ENCODE measurements around the gene TEX36. TPM values are rescaled to one million over a fixed set of nuclear protein-coding genes. Genes with fewer than 3 reads are reported as not detected.
"Not testable (repeated sequence)": the region's sequence is repeated elsewhere in the genome, so short reads cannot be mapped to it uniquely, and the experiment has no call there.

TEX36 gene
- polyA plus RNA-seq, 1 donor from 2014 or later = not detected

DNA sequence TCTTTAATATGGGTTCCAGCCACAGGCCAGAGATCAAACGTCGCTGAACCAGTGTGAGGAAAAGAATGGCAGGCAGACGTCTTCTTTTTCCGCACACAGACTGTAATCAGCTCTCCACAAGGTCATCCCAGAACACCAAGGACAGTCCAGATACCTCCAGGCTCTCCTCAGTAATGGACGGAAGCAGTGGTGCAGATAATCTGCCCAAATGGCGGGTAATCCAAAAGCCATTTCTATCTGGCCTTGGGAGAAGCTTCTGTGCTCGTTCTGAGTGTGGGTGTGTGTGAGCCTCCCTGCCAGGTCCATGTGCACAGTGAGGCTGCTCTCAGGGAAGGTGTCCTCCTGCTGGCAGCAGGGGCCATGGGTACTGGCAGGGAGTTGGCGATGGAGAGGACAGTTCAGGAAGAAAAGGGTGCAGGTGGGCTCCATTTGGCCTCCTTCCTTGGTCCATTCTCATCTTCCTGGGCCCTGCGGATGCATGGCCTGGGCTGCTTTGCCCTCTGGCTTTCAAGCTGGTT lies 15.6 kb upstream of the TEX36 start:
- Histone ChIP-seq H3K9me2 (ENCODE audit: insufficient read depth, low read length) (no peaks in the 10 kb centered on the region), H3K9ac (ENCODE audit: low read length) (no peak overlapping the region), H4K20me1 (ENCODE audit: insufficient read depth) (no peaks in the 10 kb centered on the region), H3K4me3 (ENCODE audit: low read length) (no peak overlapping the region), H3K27me3 (ENCODE audit: insufficient read depth, low read depth, low read length) (no peaks in the 10 kb centered on the region), H3F3A (ENCODE audit: insufficient read depth, low read length, poor library complexity, severe bottlenecking) (no peaks in the 10 kb centered on the region), H3K36me3 (ENCODE audit: insufficient read depth, low read length) (no peaks in the 10 kb centered on the region), H3K27ac (ENCODE audit: low read length) (no peak overlapping the region), H3K9me3 (ENCODE audit: low read length) (no peaks in the 10 kb centered on the region), H3K4me2 (ENCODE audit: low read length) (no peak overlapping the region), H3K79me2 (replicated peaks; ENCODE audit: insufficient read depth, low read length) (no peaks in the 10 kb centered on the region), H2AFZ (ENCODE audit: low read depth, low read length) (no peak overlapping the region)
- TF ChIP-seq MXI1 (conservative IDR thresholded peaks at IDR 0.05; ENCODE audit: poor library complexity, severe bottlenecking) (no peak), EP300 (conservative IDR thresholded peaks at IDR 0.05; ENCODE audit: poor library complexity, severe bottlenecking) (no peak), REST (IDR thresholded peaks at IDR 0.05; ENCODE audit: borderline replicate concordance) (no peak), EZH2 (IDR thresholded peaks at IDR 0.05; ENCODE audit: borderline replicate concordance, insufficient read depth, low read length, poor library complexity, severe bottlenecking) (no peak), RAD21 (conservative IDR thresholded peaks at IDR 0.05) (no peak), TAF1 (IDR thresholded peaks at IDR 0.05; ENCODE audit: low read depth) (no peak), SMC3 (conservative IDR thresholded peaks at IDR 0.05; ENCODE audit: poor library complexity) (no peak), CTCF (IDR thresholded peaks at IDR 0.05; ENCODE audit: poor library complexity, severe bottlenecking) (no peak), POLR2AphosphoS5 (IDR thresholded peaks at IDR 0.05) (no peak)

DNA sequence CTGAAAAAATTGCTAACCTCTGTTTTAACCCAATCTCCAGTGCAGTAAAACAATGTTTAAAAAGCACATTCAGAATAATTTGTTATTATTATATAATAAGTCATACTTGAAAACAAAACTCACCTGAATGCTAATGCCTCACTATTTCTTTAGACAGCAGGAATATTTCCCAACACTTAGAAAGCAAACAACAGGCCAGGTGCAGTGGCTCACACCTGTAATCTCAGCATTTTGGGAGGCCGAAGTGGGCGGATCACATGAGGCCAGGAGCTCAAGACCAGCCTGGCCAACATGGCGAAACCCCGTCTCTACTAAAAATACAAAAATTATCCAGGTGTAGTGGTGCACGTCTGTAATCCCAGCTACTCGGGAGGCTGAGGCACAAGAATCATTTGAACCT lies 13.9 kb upstream of the TEX36 start:
- H2AFZ ChIP-seq (ENCODE audit: low read depth, low read length) = not testable (repeated sequence)

DNA sequence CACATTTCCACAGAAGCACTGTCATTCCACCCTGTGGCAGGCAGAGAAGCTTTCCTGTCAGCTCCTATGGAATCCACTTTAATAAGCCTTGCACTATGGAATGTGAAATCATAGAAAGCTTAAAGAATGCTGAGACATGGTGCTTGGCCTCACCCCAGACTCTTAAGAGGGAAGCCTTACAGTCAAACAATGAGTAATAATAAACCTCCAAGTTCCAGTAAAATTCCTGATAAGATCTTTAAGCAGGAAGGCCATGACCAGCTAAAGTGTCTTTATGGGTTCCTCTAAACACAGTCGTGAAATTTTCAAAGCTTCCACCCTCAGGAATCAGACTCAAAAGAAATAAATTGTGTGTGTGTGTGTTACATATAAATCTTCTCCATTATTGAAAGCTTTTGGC lies 11.9 kb upstream of the TEX36 start:
- Histone ChIP-seq H2AFZ (ENCODE audit: low read depth, low read length) (no peak overlapping the region), H3K9me3 (ENCODE audit: low read length) (no peaks in the 10 kb centered on the region), H3K79me2 (replicated peaks; ENCODE audit: insufficient read depth, low read length) (no peaks in the 10 kb centered on the region), H3K4me2 (ENCODE audit: low read length) (no peak overlapping the region), H3K27ac (ENCODE audit: low read length) (no peak overlapping the region), H3K9ac (ENCODE audit: low read length) (no peak overlapping the region), H3F3A (ENCODE audit: insufficient read depth, low read length, poor library complexity, severe bottlenecking) (no peaks in the 10 kb centered on the region), H3K9me2 (ENCODE audit: insufficient read depth, low read length) (no peaks in the 10 kb centered on the region), H3K4me3 (ENCODE audit: low read length) (no peak overlapping the region), H3K36me3 (ENCODE audit: insufficient read depth, low read length) (no peaks in the 10 kb centered on the region), H3K27me3 (ENCODE audit: insufficient read depth, low read depth, low read length) (no peaks in the 10 kb centered on the region), H4K20me1 (ENCODE audit: insufficient read depth) (no peaks in the 10 kb centered on the region)
- TF ChIP-seq POLR2AphosphoS5 (IDR thresholded peaks at IDR 0.05) = no peak
- TF ChIP-seq TAF1 (IDR thresholded peaks at IDR 0.05; ENCODE audit: low read depth) = no peak
- TF ChIP-seq RAD21 (conservative IDR thresholded peaks at IDR 0.05) = no peak
- no peak for TF ChIP-seq REST (IDR thresholded peaks at IDR 0.05; ENCODE audit: borderline replicate concordance)
- TF ChIP-seq CTCF (IDR thresholded peaks at IDR 0.05; ENCODE audit: poor library complexity, severe bottlenecking) = no peak
- no peak for TF ChIP-seq MXI1 (conservative IDR thresholded peaks at IDR 0.05; ENCODE audit: poor library complexity, severe bottlenecking)
- no peak for TF ChIP-seq EZH2 (IDR thresholded peaks at IDR 0.05; ENCODE audit: borderline replicate concordance, insufficient read depth, low read length, poor library complexity, severe bottlenecking)
- no peak for TF ChIP-seq SMC3 (conservative IDR thresholded peaks at IDR 0.05; ENCODE audit: poor library complexity)
- TF ChIP-seq EP300 (conservative IDR thresholded peaks at IDR 0.05; ENCODE audit: poor library complexity, severe bottlenecking) = no peak

More for the DNA sequence above, 13.9 kb upstream of the TEX36 start:
- H3K27ac ChIP-seq (ENCODE audit: low read length); H3K27me3 ChIP-seq (ENCODE audit: insufficient read depth, low read depth, low read length); H3F3A ChIP-seq (ENCODE audit: insufficient read depth, low read length, poor library complexity, severe bottlenecking); H4K20me1 ChIP-seq (ENCODE audit: insufficient read depth); H3K9me3 ChIP-seq (ENCODE audit: low read length); H3K4me3 ChIP-seq (ENCODE audit: low read length); H3K9me2 ChIP-seq (ENCODE audit: insufficient read depth, low read length); H3K79me2 ChIP-seq (replicated peaks; ENCODE audit: insufficient read depth, low read length); H3K9ac ChIP-seq (ENCODE audit: low read length); H3K4me2 ChIP-seq (ENCODE audit: low read length); H3K36me3 ChIP-seq (ENCODE audit: insufficient read depth, low read length): not testable (repeated sequence)
